GM21619 (cell line): ENCODE measurements around the gene PIK3R5.

ENCODE experiments used
- ATAC-seq: cut with Tn5 transposase; IDR thresholded peaks from one replicate; pipeline ENCODE4 v1.9.1; 2021; ENCODE audit not compliant: unreplicated experiment

Gene PIK3R5

GRCh38 chr17:8838551-8839095 lies 126.9 kb downstream of the PIK3R5 start:
- no peak for ATAC-seq

GRCh38 chr17:8837563-8838075 lies 127.9 kb downstream of the PIK3R5 start:
- no peak for ATAC-seq

DNA sequence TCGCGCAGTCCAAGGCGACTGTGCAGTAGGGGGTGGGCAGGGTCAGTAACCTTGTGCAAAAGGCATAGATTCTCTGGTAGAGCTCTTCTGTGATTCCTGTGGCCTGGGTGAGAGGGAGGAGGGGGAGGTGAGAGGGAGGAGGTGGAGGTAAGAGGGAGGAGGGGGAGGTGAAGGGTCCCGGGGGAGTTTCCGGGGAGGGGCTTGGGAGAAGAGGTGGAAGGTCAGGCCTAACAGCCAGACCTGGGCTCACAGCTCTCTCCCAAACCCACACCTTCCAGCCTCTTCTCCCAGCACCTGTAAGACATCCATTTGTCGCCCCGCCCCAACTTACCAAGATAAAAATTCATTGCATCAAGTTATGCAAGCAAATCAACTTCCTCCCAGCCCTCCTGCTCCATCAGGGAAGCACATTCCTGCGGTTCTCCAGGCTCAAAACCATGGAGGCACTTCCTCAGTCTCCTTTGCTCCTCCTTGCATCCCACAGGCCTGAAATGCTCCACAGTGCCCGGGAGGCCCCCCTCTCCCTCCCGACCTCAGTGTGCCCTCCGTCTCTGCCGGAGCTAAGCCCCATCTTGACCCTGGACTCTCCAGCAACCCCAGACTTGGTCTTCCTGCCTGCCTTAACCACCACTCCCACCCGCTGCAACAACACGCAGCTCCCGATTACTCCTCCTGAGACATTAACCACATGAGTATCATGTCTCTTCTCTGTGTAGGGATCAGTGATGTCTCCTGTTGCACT lies 128.5 kb downstream of the PIK3R5 start:
- no peak for ATAC-seq

DNA sequence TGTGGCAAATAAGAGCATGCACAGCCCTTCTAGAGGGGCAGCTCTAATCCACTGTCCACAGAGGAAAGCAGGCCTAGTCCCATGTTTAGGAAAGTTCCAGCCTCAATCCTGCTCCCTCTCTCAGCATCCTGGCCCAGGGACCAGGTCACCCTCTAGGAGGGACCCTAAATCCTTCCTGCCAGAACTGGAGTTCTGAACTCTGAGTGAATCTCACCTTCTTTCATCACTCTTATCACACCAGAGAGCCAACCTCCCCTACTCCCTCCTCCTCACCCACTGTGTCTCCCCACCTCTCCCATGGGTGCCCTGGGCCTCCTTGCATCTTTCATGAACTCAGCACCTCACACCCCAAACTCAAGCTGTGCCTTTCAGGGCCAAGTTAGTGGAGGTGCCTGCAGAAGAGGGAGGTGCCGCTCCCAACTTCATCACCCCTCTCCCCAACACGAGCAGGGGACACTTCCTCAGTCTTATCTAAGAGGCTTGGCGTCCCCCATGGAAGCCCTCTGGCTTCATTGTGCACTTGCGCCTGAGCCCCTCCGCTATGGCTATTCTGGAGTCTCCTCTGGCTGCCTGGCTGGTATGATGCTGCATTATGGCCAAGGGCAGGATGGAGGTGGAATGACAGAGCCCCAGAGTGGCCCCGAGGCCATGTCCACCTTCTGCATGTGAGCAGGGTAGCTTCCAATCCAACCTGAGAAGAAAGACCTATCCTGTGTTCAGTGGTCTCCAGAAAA lies 129.7 kb downstream of the PIK3R5 start:
- ATAC-seq: no peak

GRCh38 chr17:8835106-8835505 lies 130.4 kb downstream of the PIK3R5 start:
- no peak for ATAC-seq

- ATAC-seq: no peak
Measured at GRCh38 chr17:8832711-8833352, 132.7 kb downstream of the PIK3R5 start.

- ATAC-seq: no peak
Measured at GRCh38 chr17:8831234-8831849, 134.2 kb downstream of the PIK3R5 start.

- ATAC-seq: no peak
Measured at GRCh38 chr17:8830141-8830540, 135.4 kb downstream of the PIK3R5 start.

- ATAC-seq: no peak
Measured at GRCh38 chr17:8829036-8829941, 136.2 kb downstream of the PIK3R5 start.
